Endometrial microvascular endothelial cells (primary cell): ENCODE results near the gene CA5A. TPM values are rescaled to one million over a fixed set of nuclear protein-coding genes. Genes with fewer than 3 reads are reported as not detected.
"Not testable (repeated sequence)": the region's sequence is repeated elsewhere in the genome, so short reads cannot be mapped to it uniquely, and the experiment has no call there.

Experiments
- in situ Hi-C: cut with HindIII; loops from 2 replicates; pipeline ENCODE4 v1.10.0; 2017; ENCODE audit warnings: low sequenced_read_pairs, low pct_unique_long_range_greater_than_20kb; ENCODE audit errors: inconsistent ontology term
- total RNA-seq: library from RNA; depleted of rRNA; stranded (reverse); fragments of >200 nt; gene quantifications from one replicate; pipeline ENCODE4 v1.2.3, GENCODE V29; 2015; ENCODE audit errors: inconsistent ontology term

The CA5A gene
- total RNA-seq, 1 donor from 2014 or later: not detected

DNA sequence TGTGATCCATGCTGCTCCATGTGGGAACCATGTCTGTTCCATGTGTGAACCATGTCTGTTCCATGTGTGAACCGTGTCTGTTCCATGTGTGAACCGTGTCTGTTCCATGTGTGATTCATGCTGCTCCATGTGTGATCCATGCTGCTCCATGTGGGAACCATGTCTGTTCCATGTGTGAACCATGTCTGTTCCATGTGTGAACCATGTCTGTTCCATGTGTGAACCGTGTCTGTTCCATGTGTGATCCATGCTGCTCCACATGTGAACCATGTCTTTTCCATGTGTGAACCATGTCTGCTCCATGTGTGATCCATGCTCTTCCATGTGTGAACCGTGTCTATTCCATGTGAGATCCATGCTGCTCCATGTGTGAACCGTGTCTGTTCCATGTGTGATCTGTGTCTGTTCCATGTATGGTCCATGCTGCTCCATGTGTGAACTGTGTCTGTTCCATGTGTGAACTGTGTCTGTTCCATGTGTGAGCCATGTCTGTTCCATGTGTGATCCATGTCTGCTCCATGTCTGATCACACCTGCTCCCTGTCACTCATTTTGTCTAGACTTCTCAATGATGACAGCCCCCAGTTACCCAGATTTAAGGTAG lies 56.8 kb downstream of the CA5A start:
- in situ Hi-C loops: not testable (repeated sequence)

DNA sequence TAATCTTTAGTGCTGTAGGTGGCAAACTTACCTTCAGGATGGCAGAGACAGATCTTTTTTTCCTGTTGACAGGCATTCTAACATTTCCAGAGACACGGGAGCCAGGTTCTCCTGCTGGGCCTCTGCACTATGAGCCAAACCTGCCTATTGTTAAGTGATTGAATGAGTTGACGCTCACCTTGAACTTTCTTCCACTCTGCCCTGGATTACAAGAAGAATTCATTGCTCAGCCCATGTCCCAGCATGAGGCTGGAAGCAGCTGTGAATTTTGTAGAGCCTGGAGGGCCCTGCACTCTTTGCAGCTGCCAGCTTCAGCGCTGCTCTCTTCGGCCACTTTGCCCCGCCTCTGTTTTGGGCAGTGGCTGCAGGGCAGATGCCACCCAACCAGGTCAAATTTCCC lies 57.6 kb downstream of the CA5A start:
- in situ Hi-C loops: no loop called here

DNA sequence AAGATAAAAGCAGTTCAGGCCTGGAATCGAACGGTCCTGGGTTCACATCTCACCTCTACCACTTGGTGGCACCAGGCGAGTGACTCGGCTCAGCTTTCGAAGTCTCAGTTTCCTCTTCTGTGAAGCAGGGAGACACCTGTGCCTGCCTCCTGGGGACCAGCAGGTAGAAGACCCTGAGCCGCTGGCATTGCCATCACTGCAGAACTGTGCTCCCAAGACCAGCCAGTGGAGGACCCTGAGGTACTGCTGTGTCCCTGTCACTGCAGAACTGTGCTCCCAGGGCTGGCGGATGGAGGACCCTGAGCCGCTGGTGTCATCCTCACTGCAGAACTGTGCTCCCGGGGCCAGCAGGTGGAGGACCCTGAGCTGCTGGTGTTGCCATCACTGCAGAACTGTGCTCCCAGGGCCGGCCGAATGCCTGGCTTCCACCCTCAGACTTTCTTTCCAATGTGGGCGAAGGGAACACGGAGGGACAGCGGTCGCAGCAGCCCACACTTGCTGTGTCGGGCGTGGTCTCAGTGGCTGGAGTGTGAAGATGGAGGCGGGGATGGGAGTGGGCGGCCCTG lies 58.3 kb downstream of the CA5A start:
- in situ Hi-C loops: no loop called here

DNA sequence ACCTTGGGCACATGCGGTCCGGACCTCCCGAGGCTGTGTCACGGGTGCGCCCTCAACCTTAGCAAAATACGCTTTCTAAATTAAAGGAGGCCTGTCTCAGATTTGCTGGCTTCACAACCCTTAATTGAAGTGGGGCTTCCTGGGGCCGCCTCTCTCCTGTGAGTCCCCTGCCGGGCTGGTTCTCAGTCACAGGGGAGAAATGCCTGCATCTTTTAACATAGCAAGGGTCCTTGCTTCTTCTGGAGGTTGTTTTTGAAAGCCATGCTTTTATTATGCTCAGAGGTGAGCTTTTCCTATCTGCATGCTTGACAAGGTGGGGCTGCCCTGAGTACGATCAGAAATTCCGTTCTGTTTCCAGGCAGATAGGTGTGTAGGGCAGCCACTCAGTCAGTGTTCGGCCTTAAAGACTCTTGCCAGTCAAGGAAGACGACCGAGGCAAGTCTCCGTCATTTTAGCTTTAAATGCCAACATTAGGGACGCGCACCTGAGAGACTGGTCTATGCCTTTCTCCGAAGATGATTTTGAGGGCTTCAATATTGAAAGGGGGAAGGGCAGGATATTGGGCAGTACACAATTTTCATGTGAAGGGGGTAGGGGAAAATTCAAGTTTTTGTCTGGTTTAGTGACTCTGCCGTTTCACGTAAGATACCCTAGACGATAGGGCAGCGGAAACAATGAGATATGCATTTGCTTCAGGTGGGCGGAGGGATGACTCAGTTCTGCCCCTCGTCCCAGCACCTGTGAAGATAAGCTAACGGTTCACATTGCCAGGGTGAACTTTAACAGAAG lies 61.5 kb downstream of the CA5A start:
- in situ Hi-C loops: no loop called here

DNA sequence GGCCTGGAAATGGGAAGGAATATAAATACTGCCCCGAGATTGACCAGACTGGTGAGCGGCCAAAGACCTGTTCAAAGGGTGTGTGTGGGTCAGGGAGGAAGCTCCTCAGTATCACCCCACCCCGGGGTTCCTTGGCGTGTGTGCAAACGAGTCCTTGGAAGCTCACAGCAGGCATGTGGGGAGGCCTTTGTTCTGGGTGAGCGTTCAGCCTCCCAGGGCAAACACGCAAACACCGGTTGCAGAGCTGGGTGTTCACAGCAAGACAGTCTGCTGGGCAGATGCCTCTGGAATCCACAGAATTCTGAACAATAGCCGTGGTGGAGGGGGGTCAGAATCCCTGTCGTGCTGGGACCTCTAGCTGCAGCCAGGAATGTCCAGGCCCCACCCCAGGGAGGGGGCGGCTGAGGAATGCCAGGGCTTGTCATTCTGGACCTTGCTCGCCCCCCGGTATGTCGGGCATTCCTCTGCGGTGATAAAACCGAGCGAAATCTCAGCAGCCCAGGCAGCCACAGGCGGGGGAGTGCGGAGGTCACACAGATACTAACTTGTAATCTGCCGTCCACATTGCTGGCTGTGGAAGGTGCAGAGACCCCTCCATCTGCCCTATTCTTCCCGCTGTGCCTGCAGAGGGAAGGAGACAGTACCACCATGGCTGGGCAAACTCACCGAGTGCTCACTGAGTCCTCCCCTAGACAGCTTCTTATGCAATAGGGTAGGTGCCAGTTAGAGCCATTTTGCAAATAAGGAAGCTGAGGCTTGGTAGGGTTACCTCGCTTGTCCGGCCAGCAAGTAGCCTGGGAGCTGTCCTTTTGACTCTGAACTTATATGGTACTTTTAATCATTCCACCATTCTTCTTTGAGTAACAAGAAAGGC lies 65.7 kb downstream of the CA5A start:
- in situ Hi-C loops: not testable (repeated sequence)

DNA sequence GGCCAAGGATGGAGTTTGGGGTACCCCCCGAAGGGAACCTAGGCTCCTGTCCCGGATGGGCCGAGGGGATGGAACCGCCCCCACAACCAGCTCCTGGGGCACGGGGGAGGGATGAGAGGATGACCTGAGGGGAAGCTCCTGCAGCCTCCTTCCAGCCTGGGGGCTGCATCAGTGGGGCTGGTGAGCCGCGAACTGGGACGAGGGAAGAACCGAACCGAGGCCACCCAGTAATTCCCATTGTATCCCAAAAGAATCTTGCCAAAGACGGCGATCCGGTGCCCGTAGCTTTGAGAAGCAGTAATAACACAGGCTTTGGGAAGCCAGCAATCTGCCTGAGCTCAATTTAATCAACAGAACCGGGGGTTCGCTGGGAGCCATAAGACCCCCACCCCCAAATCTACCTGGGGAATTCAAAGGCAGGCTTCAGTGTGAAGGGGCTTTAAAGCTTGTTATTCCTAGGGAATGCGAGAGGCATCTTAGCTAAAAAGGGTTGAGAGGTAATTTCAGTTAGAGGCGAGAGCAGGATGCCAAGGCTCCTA lies 66.4 kb downstream of the CA5A start:
- in situ Hi-C loops: not testable (repeated sequence)

DNA sequence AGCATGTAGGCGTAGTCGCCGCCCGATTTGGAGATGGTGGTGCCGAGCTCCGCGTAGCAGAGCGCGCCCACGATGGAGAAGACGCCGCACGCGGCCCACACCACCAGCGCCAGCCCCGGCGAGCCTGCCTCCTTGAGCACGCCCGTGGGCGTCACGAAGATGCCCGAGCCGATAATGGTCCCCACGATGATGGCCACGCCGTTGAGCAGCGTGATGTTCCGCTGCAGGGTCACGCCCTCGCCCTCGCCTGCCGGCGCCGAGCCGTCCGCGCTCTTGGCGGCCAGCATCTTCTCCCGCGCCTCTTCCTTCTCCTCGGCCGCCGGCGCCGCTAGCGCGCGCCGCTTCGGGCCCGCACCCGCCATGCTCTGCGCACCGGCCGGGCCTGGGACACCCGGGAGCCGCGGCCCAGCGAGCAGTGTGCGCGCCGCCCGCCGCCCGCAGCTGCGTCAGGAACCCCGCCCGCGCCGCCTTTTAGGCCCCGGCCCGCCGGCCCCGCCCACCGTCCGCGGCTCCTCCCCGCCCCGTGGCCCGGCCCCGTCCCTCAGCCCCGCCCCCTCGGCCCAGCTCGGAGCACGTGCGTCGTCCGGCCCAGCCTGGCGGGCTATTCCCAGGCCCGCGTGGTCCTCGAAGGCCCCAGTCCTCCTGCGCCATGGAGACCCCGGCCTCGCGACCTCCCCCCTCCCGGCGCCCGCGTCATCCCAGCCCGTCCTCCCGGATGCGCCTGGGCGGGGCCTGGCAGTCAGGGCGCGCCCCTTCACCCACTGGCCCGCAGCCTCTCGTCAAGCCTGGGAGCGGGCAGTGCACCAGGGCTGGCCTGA lies 67.1 kb downstream of the CA5A start, which contains the start of gene SLC7A5:
SLC7A5 (minus strand) TSS at position 447 of the 818 bp plus-strand sequence; CDS start at position 362, 85 bp downstream.
- in situ Hi-C loops: not testable (repeated sequence)

DNA sequence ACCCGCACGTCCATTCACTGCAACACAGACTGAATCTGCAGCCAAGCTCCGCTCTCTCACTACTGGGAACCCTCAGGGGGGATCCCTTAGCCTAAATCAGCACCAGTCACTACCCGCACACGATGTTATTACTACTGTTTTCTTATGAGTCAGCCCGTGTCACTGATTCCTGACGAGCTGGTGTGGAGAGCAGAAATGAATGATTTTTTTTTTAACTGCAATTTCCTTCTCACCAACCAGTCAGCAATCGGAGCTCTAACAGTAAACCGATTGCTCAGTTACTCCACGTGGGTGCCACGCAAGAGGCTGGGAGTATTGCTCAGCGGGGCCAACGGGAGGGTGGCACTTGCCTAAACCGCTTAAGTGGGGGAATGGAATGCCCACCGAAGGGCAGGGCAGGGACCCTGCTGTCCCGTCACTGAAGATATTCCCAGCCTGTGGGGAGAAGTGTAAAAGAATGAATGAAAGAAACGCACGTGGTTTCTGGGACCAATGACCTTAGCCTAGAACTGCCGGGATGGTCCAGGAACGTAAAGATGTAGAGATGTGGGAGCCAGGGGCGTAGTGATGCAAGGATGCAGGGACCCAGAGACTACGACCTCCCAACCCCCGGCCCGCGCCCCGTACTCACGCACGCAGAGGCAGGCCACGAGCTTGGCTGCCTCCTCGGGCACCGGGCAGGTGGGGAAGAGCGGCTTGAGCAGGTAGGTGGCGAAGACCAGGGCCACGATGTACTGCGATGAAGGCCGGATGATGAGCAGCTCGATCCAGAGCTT lies 67.9 kb downstream of the CA5A start:
- in situ Hi-C loops: not testable (repeated sequence)

DNA sequence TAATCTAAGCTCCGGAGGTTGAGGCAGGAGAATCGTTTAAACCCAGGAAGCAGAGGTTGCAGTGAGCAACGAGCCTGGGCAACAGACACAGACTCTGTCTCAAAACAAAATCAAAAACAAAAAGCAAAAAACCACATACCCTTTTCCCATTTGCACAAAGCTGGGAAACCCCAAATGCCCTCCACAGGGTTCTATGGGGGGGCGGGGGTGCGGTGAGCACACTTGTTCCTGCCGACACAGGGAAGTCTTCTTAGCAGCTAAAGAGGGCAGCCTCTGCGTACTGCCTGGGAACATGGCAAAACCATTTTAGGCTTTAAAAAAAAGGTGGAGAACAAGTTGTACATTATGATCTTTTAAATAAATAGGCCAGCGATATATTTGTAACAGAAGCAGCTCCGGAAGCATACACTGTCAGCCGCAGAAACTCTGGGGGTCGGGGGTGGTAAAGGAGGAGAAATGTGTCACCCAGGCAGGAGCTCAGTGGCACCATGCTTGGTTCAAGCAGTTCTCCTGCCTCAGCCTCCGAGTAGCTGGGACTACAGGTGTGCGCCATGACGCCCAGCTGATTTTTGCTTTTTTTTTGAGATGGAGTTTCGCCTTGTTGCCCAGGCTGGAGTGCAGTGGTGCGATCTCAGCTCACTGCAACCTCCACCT lies 70.3 kb downstream of the CA5A start:
- in situ Hi-C loops: not testable (repeated sequence)

DNA sequence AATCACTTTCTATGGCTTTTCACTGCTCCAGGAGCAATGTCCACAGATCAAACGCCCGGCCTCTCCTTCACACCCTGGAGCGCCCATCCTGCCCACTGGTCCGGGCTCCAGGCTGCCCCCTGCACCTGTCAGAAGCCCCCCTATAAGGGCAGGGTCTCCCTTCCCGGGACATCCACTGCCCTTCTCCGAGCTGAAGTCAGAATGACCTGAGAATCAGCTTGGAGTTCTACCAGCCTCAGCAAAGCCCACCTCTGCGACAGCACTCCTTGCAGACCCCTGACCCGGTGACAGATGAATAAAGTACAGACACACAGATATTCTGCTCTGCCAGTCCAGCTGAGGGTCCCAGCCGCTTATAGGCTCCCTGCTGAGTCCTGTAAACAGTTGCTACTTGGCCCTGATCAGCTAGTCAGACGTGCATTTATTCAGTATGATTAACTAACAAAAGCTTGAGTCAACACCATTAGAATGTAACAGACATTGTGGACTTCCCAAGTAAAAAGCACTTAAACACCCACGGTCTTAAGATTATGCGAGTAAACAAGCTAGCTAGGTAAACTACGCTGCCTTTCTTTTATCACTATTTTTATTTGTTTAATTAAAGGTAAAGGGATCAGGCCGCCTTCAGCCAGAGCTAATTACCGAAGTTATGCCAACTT lies 71.9 kb downstream of the CA5A start:
- in situ Hi-C loops: no loop called here

DNA sequence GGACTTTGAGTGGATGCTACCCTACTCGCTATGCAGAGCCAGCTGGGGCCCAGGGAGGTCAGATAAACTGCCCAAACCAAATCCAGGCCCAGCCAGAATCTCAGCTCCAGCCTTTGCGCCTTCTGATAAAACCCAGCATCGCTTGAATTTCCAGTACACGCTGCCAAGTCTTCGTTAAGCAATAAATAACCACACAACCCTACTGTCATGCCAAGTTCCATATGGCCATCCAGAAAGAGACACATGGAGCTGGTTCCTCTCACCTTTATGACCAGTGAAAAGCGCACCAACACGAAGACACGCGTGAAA lies 73.0 kb downstream of the CA5A start:
- in situ Hi-C loops: not testable (repeated sequence)

DNA sequence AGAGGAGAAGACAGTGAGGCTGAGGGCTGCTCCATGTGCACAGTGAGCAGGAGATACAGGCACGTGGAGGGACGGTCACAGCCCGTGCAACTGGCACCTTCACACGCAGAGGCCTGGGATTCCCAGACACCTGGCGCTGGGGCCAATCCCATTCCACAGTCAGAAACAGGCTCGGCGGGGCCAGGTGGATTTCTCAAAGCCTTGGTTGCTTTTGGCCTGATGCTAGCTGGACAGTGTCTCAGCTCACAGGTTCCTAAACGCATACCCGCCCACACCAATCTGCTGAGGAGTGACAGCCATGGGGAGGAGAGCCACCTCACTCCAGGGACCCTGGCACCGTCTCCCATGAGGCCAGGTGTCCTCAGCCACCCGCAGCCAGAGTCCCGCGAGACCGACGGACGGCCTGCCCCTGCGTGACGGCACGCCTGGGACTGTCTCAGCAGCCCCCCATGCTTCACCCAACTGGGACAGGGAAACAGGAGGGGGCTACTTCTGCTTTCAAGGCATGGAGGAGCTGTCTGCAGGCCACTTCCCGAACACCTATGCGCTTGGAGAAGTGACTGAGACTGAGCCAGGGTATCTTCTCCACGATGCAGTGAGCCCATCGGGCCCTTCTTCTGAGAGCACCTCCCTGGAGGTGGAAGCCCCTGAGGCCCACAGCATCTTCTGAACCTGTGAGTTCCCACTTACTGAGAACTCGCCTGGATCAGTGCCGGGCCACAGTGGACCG lies 73.6 kb downstream of the CA5A start:
- in situ Hi-C loops: not testable (repeated sequence)

DNA sequence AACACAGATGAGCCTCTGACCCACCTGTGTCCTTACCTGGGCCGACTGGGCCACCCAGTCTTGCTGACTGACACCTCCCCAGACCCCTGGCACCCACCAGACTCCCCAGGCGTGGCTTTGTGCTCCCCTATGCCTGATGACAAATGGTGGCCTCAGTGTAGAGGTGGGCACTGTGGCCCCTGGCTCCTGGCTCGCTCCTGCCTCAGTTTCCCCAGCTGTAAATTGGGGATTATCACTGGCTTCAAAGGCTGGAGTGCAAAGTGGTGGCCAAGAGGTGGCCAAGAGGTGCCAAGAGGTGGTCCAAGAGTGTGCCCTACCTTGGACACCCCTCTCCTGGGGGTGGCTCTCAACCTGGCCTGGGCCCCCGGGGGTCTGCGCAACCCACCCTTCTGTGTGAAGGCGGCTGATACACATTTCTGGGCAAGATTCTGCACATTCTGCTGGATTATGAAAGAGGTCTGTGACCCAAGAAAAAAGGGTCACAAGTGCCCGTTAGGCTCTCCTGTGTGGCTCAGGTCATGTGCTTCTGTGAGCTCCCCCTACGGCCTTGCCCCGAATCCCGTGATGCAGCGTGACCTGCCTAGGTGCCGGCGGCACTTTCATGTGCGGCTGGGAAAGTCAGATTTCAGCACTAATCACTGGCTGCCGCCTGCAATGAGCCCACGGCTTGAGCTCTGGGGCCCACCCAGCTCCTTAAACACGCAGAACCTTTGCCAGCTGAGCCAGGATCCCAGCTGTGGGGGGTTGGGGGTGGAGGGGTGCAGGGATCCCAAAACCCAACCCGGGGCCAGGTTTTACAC lies 74.8 kb downstream of the CA5A start:
- in situ Hi-C loops: not testable (repeated sequence)

DNA sequence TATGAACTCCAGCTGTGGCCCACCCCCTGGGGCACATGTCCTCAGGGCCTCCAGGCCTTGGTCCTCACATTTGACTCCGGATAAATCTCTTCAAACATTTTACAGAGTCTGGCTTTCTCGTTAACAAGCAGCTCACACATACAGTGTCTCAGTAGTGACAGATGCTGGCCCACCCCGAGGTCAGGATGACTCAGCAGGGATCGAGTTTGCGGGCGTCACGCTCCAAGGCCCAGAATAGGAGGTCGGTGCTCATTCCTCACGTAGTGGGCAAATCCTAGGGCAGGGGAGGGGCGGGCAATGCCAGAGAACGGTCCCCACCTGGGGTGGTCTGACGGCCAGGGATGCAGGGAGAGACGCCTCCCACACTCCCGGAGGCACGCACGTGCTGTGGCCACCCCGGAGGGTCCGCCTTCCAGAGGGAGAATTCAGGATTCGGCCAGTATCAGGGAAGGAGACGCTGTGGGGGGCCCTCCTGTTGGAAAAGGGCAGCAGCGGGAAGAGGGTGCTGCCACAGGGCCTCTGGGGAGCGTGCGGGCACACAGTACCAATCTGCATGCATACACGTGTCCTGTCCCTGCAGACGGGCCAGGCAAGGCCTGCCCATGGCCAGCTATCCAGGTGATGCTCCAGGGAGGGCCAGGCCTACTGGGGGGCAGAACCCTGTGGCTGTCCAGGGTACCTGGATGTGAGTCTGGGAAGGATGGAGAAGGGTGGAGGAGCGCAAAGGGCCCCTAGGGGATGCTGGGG lies 75.6 kb downstream of the CA5A start:
- in situ Hi-C loops: no loop called here
